GM12891 (cell line): ENCODE measurements around the gene SERBP1.

ENCODE experiments used
- DNase-seq: peaks from one replicate; pipeline ENCODE4 v3.0.0; 2011; ENCODE audit warnings: low spot score; ENCODE audit not compliant: insufficient read length
- FAIRE-seq: peaks from 2 replicates; lab custom pipeline; 2011; peaks lifted over from hg19 to GRCh38; lab: Jason Lieb, UNC
- PAX5 ChIP-seq: IDR thresholded peaks from 2 replicates; pipeline ENCODE4 v1.6.1; 2011; ENCODE audit warnings: low read length, moderate library complexity, mild to moderate bottlenecking; ENCODE audit not compliant: insufficient read depth, severe bottlenecking
- POLR2A ChIP-seq: IDR thresholded peaks from 2 replicates; pipeline ENCODE4 v1.6.1; 2011; ENCODE audit warnings: low read depth, low read length, control low read depth
- POLR2AphosphoS5 ChIP-seq: IDR thresholded peaks from 2 replicates; pipeline ENCODE4 v1.6.1; 2011; ENCODE audit warnings: low read depth, low read length, control low read depth
- POU2F2 ChIP-seq: IDR thresholded peaks from 2 replicates; pipeline ENCODE4 v1.6.1; 2011; ENCODE audit warnings: low read depth, mild to moderate bottlenecking, control low read depth, low read length, moderate library complexity
- SPI1 ChIP-seq: IDR thresholded peaks from 2 replicates; pipeline ENCODE4 v1.6.1; 2011; ENCODE audit warnings: low read depth, low read length, control low read depth
- TAF1 ChIP-seq: IDR thresholded peaks from 2 replicates; pipeline ENCODE4 v1.6.1; 2011; ENCODE audit warnings: low read depth, low read length, control low read depth

SERBP1 gene

GRCh38 chr1:67376381-67376780 lies 53.8 kb downstream of the SERBP1 start:
- FAIRE-seq = no peak
- TF ChIP-seq POU2F2 (no peak), PAX5 (no peak), POLR2AphosphoS5 (no peak), SPI1 (no peak), POLR2A (no peak), TAF1 (no peak)
- DNase-seq = no peak

DNA sequence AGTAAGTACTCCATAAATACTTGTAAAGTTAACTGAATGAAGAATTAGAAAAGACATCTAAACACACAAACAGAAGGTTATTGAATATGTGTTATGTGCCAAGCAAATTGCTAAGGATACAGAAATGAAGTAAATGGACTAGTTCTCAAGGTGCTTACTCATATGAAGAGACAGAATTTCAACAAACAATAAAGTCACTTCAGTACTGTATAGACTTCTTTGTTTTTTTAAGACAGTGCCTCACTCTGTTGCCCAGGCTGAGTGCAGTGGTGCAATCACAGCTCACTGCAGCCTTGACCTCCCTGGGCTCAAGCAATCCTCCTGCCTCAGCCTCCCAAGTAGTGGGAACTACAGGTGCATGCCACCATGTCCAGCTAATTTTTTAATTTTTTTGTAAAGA lies 57.3 kb downstream of the SERBP1 start:
- FAIRE-seq = no peak
- TF ChIP-seq SPI1 (no peak), POLR2AphosphoS5 (no peak), POLR2A (no peak), POU2F2 (no peak), PAX5 (no peak), TAF1 (no peak)
- no peak for DNase-seq

DNA sequence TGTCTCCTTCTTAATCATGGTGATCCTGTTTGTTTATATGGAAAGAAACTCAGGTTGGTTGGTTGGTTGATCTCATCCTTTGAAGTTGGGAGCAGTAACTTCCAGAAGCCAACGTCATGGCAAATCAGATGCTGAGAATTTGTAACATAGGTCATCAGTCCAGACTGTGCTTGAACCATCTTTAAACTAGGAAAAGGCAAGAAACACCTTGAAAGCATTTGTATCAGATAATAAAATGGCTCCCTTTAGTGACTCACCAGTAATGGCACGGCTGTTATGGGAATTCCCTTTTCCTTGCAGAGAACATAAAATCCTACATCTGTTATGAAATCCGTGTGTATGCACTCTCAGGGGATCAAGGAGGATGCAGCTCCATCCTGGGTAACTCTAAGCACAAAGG lies 58.1 kb downstream of the SERBP1 start:
- TF ChIP-seq POLR2AphosphoS5 (no peak), POLR2A (no peak), TAF1 (no peak), PAX5 (no peak), POU2F2 (no peak), SPI1 (no peak)
- FAIRE-seq (no peak), DNase-seq (no peak)

GRCh38 chr1:67371681-67372080 lies 58.5 kb downstream of the SERBP1 start:
- TF ChIP-seq POLR2AphosphoS5 (no peak), PAX5 (no peak), POU2F2 (no peak), TAF1 (no peak), SPI1 (no peak)
- no peak for DNase-seq
- FAIRE-seq = no peak

DNA sequence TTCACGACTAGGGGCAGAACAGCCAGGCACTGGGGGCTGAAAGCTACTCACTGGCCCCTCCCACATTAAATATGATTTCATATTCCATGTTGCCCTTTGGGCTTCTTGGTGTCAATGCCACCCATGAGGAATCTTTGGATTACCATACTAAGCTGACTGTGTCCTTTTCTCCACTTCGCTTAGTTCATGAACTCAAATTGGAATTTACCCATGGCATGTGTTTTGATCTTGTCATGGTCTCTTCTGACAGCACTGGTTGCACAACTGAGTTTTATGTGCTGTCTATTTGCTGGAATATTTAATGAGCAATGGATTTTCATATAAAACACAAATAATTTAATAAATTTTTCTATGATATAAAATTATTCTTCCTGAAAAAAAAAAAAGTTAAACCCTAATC lies 59.2 kb downstream of the SERBP1 start:
- no peak for FAIRE-seq
- no peak for DNase-seq
- TF ChIP-seq SPI1 (no peak), PAX5 (no peak), POU2F2 (no peak)

- DNase-seq (no peak), FAIRE-seq (no peak)
Observed at GRCh38 chr1:67368046-67368514, 62.1 kb downstream of the SERBP1 start.

GRCh38 chr1:67367370-67368045 lies 62.7 kb downstream of the SERBP1 start:
- DNase-seq = no peak
- TF ChIP-seq POU2F2 (no peak), POLR2A (no peak), SPI1 (no peak), TAF1 (no peak), POLR2AphosphoS5 (no peak), PAX5 (no peak)
- FAIRE-seq = no peak

More at GRCh38 chr1:67368046-67368514, 62.1 kb downstream of the SERBP1 start:
- TF ChIP-seq POU2F2 (no peak), POLR2AphosphoS5 (no peak), PAX5 (no peak), POLR2A (no peak), TAF1 (no peak), SPI1 (no peak)

DNA sequence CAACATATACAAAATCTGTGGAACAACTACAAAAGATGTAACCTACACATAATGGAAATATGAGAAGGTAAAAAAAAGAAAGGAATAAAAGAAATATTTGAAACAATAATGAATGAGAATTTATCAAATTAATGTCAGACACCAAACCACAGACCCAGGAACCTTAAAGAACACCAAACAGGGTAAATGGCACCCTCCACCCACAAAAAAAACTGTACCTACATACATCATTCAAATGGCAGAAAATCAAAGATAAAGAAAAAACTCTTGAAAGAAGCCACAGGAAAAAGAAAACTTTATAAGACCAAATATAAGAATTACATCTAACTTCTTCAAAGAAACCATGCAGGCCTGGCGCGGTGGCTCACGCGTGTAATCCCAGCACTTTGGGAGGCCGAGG lies 68.6 kb downstream of the SERBP1 start:
- no peak for DNase-seq
- FAIRE-seq = no peak

GRCh38 chr1:67359592-67359991 lies 70.6 kb downstream of the SERBP1 start:
- no peak for DNase-seq
- no peak for TF ChIP-seq SPI1
- no peak for TF ChIP-seq POLR2A
- no peak for FAIRE-seq

More for the DNA sequence above, 68.6 kb downstream of the SERBP1 start:
- TF ChIP-seq POLR2A (no peak), SPI1 (no peak), PAX5 (no peak), POLR2AphosphoS5 (no peak), TAF1 (no peak), POU2F2 (no peak)
